ENCODE measurements around the gene IL1RAPL2.
"Not testable (repeated sequence)": the region's sequence is repeated elsewhere in the genome, so short reads cannot be mapped to it uniquely, and the experiment has no call there.

The IL1RAPL2 gene

DNA sequence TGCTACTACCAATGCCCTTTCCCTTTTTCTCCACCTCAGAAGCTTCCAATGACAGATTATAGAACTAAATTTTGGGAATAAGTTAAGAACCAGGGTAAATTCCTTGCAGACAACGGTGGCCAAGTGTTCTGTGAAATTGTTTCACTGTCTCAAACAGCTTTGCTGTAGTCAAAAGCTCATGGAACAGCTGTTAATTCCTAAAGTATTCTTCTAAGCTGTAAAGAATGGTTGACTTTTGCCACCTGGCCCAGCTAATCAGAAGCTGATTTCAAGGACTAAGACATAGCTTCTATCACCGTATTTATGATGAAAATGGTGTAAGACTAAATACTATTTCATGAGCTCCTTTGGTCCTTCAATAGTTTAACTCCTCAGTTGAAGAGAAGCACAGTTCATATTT, 297.5 kb downstream of the IL1RAPL2 start:
- no peak for DNase-seq

DNA sequence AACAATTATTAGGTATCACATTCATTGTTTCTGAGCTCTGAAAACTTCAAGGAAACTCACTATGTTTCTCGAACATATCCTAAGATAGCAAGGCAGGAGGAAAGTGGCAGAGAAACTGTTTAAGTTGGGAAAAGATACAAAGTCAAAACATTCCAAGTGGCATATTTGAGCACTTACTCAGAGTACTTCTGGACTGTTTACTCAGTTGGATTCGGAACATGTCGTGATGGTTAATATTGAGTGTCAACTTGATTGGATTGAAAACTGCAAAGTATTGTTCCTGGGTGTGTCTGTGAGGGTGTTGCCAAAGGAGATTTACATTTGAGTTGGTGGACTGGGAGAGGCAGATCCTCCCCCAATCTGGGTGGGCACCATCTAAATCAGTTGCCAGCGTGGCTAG, 298.3 kb downstream of the IL1RAPL2 start:
- no peak for DNase-seq

DNA sequence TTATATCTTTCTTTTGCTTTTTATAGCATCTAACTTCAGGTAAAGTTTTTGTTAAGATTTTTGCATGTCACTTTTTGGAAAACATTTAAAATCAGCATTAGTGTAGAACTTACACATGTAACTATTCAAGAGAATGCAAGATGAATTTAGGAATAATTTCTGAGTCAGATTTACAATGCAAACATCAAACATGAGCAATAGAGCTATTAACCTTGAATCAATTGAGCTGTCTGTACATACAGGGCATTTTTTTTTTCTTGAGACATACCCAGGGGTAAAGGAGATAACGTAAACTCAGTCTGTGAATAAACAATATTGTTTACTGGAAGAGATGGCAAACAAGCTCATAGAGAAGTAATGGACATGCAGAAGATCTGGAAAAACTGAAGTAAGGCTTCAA, 311.5 kb downstream of the IL1RAPL2 start:
- no peak for DNase-seq

DNA sequence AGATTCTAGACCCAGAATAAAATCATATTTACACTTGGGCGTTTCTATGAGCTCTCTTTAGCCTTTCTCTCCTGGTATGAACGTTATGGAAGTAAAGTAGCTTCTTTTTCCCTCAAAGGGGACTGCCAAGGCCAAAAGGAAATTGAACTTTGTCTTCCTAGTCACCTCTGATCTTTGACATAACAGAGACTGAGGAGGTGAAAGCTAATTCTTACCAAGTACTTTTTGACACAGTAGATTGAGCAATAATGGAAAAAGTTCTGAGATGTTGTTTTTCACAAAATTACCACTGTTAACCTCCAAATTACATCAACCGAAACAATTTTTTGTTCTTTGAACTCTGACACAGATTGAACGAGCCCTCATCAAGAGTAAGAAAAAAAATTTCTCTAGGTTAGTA, 336.1 kb downstream of the IL1RAPL2 start:
- DNase-seq: no peak

DNA sequence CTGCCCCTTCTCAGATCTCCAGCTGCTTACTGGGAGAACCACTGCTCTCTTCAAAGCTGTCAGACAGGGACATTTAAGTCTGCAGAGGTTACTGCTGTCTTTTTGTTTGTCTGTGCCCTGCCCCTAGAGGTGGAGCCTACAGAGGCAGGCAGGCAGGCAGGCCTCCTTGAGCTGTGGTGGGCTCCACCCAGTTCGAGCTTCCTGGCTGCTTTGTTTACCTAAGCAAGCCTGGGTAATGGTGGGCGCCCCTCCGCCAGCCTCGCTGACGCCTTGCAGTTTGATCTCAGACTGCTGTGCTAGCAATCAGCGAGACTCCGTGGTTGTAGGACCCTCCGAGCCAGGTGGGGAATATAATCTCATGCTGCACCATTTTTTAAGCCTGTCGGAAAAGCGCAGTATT, 343.7 kb downstream of the IL1RAPL2 start:
- DNase-seq: not testable (repeated sequence)

DNA sequence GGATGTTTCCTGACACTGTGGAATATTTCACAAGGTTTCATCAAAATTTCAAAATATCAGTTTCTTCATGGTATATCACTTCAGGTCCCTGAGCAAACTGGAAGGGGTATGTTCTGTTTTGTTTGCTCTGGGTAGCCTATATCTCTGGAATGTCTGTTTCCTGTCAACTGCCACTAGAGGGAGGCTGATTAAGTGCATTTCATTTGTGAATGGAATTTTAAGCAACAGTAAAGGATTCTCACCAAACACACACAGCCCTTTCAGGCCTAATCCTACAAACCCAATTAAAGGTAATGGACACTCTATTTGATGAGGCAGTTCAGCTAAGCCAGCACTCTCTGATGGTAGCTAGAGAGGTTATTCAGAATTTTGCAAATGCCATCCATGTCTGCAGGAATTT, 347.3 kb downstream of the IL1RAPL2 start:
- no peak for DNase-seq

DNA sequence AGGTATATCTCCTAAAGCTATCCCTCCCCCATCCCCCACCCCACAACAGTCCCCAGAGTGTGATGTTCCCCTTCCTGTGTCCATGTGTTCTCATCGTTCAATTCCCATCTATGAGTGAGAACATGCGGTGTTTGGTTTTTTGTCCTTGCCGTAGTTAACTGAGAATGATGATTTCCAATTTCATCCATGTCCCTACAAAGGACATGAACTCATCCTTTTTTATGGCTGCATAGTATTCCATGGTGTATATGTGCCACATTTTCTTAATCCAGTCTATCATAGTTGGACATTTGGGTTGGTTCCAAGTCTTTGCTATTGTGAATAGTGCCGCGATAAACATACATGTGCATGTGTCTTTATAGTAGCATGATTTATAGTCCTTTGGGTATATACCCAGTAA, 348.7 kb downstream of the IL1RAPL2 start:
- DNase-seq: not testable (repeated sequence)

DNA sequence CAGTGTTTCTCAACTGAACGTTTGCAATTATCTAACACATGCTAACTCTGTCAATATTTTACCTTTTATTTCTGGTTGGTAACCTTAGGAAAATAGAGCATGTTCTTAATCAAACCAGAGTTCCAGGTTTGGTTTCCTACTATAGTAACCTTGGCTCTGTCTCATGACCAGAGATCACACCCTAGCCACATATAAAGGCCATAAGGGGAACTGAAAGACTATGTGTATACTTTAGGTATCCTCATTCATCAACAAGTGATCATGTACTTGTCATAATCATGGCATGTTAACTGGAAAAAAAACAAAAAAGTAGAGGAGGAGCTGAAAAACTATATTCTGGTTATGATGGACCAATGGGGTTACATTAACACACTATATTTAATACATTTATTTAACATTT, 352.1 kb downstream of the IL1RAPL2 start:
- no peak for DNase-seq

DNA sequence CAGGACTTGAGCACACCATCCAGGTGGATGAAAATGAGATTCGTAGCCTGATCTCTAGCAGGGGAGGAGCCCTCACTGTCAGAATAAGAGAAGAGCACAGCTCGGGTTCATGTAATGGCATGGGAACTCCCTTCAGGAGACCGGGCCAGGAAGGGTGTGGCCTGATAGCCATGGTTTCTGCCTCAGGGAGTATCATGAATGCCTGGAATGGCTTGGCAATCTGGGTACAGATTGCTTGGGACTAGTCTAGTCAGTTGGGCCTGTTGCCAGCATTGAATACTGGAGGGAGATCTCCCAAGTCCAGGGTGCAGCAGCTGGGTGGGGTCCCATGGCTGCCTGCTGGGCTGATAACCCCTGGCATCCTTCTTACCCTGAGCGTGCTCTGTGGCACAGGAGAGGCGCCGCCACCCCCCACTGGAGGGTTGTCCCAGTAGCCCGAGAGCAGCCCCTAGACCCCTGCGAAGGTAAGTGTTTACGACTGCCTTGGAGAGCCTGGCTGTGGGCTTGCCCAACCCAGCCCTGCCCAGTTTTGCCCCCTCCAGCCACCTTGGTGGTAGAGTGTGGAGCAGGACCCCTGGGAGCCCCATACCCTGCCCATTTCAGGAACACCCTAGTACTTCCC, 355.7 kb downstream of the IL1RAPL2 start:
- no peak for DNase-seq

DNA sequence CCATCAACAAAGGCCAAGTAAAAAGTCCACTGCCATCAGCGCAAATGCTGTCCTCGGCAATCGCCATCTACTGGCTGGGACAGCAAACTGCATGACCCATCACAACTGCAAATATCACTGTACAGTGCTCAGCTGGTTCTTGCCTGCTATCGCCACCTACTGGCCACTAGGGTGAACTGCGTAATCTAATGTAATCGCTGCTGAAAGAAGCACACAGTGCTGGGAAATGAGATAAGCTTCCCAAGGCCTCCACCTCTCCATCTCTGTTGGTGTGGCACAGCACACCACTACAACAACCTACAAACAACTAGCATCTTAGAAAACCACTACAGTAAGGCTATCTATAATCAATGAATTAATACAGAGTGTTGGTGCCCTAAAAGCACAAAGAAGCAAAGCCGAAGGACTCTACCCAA, 356.2 kb downstream of the IL1RAPL2 start:
- DNase-seq: peak; percentile 0 to 23

DNA sequence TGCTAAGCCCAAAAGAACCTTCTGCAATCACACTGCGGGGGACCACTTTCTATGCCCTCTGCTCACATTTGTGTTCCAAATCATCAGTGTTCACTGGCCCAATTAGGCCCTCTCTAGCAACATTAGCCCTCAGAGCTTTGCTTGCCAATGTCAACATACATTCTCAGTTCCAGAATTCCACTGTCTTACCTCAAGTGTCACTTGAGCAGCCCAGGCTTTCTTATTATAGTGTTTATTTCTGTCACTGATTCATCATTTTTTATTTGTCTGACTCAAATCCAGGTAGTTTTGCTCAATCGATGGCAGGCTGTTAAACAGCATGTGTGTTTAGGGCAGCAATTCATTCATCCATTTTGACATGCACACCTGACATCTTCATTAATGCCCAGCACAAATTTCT, 363.3 kb downstream of the IL1RAPL2 start:
- no peak for DNase-seq

DNA sequence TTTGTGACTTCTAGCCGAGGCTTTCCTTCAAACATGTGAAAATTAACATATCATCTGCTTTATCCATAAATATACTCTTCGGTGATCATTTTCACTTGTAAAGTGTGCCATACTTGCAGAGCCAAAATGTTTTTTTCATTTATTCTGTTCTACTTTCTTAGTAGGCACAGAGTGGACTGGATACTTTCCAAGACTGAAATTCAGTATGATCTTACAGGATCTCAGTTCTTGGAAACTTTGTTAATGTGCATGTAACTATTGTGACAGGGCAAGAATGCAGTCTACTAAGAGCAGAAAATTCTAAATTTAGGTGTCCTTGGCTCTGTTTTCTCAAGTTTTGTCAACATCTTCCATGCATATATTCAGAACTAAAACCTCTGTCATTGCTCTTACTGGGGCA, 369.6 kb downstream of the IL1RAPL2 start:
- DNase-seq: no peak

DNA sequence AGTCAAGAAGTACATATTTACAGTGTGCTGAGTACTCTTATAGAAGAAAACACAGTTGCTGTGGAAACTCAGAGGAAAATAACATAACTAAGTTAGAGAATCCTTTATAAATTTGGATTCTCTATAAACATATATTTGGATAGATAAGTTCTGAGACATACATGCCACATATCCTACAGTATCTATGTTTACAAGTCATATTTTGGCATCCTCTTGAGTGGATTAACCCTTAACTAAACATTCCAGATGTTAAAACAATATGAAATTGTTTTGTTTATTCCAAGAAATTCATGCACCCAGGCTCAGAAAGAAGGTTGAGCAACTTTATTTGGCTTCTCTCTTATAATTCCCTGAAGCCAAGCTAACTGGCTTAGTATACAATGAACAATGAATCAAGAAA, 387.3 kb downstream of the IL1RAPL2 start:
- DNase-seq: no peak

DNA sequence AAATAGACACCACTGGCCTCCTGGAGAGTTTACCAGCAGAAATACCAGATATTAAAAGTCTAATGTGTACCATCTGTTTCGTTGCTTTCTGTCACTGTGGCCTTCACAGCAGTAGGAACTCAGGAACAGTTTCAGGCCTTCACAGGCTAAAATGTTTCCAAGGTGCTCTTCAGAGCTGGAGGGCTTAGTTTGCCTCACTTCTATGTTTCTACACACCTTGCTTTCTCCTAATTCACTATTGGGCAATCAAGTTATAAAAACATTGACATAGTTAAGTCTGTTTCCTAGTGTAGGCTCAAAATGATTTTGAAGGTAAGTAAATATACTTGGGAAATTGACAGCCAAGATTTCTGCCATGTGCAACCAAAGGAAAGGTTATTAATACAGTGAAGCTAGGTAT, 395.9 kb downstream of the IL1RAPL2 start:
- DNase-seq: no peak

DNA sequence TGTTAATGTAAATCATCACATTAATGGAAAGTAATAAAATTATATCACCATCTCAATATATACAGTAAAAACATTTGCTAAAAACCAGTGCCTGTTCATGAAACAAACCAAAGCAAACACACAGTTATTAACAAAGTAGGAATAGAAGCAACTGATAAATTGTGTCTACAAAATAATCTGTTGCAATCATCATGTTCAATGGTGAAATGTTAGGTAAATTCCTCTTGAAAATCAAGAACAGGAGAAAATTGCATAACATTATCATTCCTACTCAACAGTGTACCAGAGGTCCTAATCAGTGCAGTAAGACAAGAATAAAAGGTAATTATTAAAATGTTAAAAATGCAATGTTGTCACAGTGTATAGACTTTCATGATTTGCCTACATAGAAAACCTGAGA, 402.2 kb downstream of the IL1RAPL2 start:
- no peak for DNase-seq

DNA sequence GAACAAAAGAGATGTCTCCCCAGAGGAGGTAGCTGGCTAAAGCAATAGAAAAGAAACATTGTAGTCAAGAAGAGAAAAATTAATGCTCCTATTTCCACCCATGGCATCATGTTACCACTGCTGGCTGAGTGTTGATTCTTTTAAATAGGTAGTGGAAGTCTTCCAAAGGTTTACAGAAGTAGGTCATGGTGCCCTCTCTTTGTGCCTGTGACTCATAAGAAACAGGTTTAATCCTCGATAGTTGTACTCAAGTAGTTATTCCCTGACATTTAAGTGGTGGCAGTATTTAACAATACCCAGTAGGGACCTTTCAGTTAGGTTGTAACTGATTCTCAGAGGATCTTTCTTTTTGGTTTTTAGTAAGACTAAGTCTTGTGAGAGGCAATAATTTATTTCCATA, 406.7 kb downstream of the IL1RAPL2 start:
- DNase-seq: no peak

DNA sequence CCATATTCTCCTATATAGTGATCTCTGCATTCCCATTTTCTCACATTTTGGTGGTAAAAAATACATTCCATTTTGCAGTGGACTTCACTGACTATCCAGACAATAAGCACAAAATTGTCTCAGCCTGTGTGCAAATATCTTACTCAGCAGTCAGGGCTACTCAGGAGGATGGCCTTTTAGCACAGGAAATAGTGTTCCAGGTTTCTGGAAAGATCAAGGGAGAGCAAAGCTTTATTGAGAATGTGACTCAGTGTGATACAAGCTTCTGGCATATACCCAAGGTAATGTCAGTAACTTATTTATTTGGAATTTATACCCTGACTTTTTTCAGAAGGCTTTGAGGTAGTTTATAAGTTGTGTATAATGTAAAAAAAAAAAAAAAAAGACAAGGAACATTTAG, 421.1 kb downstream of the IL1RAPL2 start:
- DNase-seq: no peak

DNA sequence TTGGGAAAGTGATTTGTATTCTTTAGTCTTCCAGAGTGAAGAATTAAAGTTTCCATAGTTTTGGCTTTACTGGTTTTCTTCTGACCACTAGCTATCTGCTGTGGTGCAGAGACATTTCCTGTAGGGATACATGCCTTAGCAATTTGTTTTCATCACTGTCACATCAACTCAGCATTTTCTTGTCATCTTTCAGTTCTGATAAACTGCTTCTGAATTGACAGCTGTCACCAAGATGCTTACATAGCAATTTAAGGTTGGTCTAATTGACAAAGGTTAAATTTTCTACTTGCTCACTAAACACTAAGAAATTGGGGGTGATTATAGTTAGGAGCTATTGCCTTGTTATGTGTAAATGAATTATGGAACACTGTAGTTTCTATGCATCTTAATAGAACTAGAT, 422.0 kb downstream of the IL1RAPL2 start:
- DNase-seq: no peak

DNA sequence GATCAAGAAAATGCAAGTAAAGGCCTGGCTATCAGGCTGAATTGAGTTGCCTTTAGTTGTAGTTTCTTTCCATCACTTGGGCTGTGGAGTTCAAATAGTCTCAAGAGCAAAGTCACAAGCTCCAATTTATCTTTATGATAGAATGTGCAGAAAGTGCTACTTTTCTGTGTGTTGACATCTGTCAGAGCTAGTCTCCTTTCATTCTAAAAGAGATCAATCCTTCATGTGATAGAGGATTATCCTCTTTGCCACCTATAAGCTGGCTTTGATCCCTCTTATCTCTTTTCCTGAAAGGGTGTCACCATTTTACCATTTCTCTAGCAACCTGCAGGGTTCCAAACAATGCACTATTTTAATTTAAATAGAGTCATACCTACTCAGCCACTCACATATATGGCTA, 429.5 kb downstream of the IL1RAPL2 start:
- DNase-seq: no peak

DNA sequence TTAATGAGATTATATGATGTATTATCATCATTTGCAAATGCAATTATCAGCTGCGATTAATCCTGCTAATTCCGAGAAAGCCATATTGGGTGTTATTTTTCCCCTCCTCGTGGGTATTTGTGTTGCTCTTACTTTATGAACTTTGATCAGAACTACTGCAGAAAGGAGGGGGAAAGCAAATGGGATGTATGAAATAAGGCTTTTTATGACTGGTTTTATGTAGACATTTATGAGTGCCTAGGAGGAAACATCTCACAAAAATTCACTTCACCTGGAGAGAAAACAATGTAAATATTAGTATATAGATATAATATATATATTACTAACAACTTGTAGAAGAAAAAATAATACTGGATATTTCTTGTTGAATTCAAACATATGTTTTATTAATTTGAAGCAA, 440.1 kb downstream of the IL1RAPL2 start:
- DNase-seq: no peak

DNA sequence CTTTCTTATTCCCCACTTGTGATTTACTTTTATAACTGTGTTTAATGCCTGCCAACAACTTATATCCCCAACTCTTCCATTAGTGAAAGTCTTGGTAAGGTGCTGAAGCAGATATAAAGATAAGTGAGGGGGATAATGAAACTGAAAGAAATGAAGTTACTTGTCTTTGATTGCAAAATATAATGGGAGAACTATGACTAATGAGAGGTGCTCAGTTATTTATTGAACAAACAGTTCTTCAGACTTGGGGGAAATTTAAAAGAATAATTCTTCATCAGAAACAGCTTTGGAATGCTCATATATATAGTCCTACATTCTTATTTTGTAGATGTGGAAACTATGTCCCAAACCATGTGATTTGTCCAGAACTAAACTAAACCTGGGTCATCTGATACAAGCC, 441.0 kb downstream of the IL1RAPL2 start:
- DNase-seq: no peak

DNA sequence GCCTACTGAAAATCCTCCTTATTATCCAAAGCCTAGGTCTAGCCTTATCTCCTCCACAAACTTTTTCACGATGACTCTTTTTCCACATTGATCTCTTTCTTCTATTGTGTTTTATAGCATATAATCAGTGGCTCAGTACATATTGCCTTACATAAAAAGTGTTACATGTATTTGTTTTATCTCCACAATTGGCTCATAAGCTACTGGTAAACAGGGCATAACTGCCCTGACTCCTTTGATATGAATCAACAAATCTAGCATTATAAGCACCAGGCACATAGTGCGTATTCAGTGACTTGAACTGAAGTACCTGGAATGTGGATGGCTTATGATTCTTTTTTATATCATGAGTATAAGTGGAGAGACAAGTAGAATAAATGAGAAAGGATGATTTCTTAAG, 447.7 kb downstream of the IL1RAPL2 start:
- DNase-seq: no peak

DNA sequence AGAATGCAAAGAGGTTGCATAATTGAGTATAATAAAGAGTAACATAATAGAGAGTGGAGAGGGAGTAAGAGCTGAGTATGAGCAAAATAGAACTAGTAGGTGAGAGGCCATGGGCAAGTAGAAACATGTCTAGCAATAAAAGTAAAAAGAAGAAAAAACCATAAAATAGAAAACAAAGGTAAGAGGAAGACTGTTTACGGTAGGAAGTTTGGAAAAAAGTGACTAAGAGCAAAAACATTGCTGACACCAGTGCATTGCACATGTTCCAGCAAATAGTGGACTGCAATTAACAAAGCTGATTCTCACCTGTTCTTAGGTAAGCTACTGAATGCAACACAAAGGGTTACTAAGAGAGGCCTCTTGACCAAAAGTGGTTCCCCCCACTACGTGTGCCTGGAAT, 451.6 kb downstream of the IL1RAPL2 start:
- no peak for DNase-seq

DNA sequence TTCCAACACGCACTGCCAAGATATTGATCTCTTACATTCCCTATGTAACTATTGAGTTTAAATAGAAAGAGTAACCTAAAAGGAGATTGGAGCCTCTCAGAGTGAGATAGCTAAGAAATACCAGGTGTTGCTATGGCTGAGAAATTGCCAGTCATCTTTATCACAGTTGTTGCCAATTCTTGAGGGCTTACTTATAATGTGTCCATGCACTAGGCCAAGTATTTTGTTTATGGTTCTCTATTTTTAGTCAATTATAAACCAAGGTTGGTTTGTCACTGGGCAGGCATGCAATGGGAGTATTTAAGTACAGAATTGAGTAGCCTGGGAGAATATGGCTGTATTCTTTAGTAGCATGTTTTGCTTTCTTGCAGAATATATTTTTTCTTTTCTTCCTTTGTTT, 452.9 kb downstream of the IL1RAPL2 start:
- no peak for DNase-seq

DNA sequence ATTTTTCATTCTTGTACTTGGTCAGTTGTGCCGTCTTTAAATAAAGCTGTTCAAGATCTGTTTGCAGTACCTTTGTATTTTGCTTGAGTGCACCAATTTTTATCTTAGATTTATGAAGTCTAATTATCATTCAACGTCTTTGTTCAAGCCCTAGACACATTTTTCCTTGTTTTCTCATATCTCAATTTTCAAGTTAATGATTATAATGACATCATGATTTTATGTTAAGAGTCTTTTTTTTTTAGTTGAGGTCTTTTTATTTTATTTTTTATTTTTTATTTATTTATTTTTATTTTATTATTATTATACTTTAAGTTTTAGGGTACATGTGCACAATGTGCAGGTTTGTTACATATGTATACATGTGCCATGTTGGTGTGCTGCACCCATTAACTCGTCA, 463.0 kb downstream of the IL1RAPL2 start:
- DNase-seq: not testable (repeated sequence)

Data from bone marrow (tissue), 2 donors.